HepG2 (cell line): ENCODE data around the gene ICAM5. TPM values are rescaled to one million over a fixed set of nuclear protein-coding genes. Genes with fewer than 3 reads are reported as not detected.
A peak's percentile ranks its signal among the peaks of the same experiment; 100 is the strongest.

Experiments used
- FOXP1 ChIP-seq, 2 experiments: fragments of 450-650 bp in 1 of 2; IDR thresholded peaks; 2 replicates each; pipeline ENCODE4 v1.6.1; 2017 to 2018; ENCODE audit warnings: antibody characterized with exemption in 1 of 2
- KAT2B ChIP-seq: fragments of 150-350 bp; IDR thresholded peaks from 2 replicates; pipeline ENCODE4 v1.6.1; 2014; ENCODE audit warnings: low read depth, low read length, borderline replicate concordance
- KDM1A ChIP-seq: IDR thresholded peaks from 2 replicates; pipeline ENCODE4 v1.6.1; 2016; ENCODE audit warnings: missing compliant biosample characterization
- KLF15 ChIP-seq: sonication (generic); formaldehyde crosslinking; IDR thresholded peaks from 2 replicates; pipeline ENCODE4 v1.8.1; 2023; ENCODE audit warnings: borderline replicate concordance, mild to moderate bottlenecking, inconsistent platforms, missing genetic modification reagents, mixed read lengths
- MAZ ChIP-seq, 2 experiments: sonication (generic) in 1 of 2; formaldehyde crosslinking in 1 of 2; IDR thresholded peaks; 2 replicates each; pipeline versions ENCODE4 v1.5.0 to v1.6.1; 2012 to 2020; ENCODE audit warnings: low read depth in 2 of 2, mild to moderate bottlenecking in 2 of 2, borderline replicate concordance in 1 of 2, improper control_type of control experiment in 1 of 2, low read length in 1 of 2, missing genetic modification reagents in 1 of 2, moderate library complexity in 1 of 2
- NONO ChIP-seq, 2 experiments: fragments of 450-650 bp in 1 of 2; sonication (generic) in 1 of 2; formaldehyde crosslinking in 1 of 2; IDR thresholded peaks in 1 of 2; conservative IDR thresholded peaks in 1 of 2; 2 replicates each; pipeline versions ENCODE4 v1.6.1 to v1.8.0; 2017 to 2022; ENCODE audit warnings: mild to moderate bottlenecking in 1 of 2, missing genetic modification reagents in 1 of 2, moderate library complexity in 1 of 2
- SP4 ChIP-seq: sonication (generic); formaldehyde crosslinking; IDR thresholded peaks from 2 replicates; pipeline ENCODE4 v1.8.1; 2023; ENCODE audit warnings: mild to moderate bottlenecking, missing genetic modification reagents
- TEAD2 ChIP-seq: sonication (generic); formaldehyde crosslinking; IDR thresholded peaks from 2 replicates; pipeline ENCODE4 v1.9.0; 2021; ENCODE audit warnings: missing genetic modification reagents
- TOE1 ChIP-seq: sonication (generic); formaldehyde crosslinking; IDR thresholded peaks from 2 replicates; pipeline ENCODE4 v1.4.0; 2020; ENCODE audit warnings: mild to moderate bottlenecking, missing genetic modification reagents
- TSC22D2 ChIP-seq: sonication (generic); formaldehyde crosslinking; IDR thresholded peaks from 2 replicates; pipeline ENCODE4 v1.5.1; 2020; ENCODE audit warnings: missing genetic modification reagents, mild to moderate bottlenecking, borderline replicate concordance
- ZNF547 ChIP-seq: sonication (generic); formaldehyde crosslinking; IDR thresholded peaks from 2 replicates; pipeline ENCODE4 v1.5.1; 2020; ENCODE audit warnings: mild to moderate bottlenecking, missing genetic modification reagents
- polyA plus RNA-seq, 8 experiments: library from polyadenylated mRNA; depleted of rRNA in 3 of 8; stranded (reverse) in 7 of 8; unstranded in 1 of 8; fragments of >200 nt; fragmentation: Illumina TruSeq in 4 of 8; extraction: Trizol in 4 of 8; gene quantifications; 2 replicates each; pipeline versions ENCODE4 v1.2.1 to v1.2.3, GENCODE V29; 2011 to 2016; ENCODE audit warnings: low read depth in 4 of 8, missing spikeins in 1 of 8, mixed read lengths in 1 of 8; ENCODE audit not compliant: insufficient read depth in 1 of 8
- total RNA-seq, 5 experiments: library from RNA; depleted of rRNA; stranded (reverse); fragments of >200 nt; fragmentation: Illumina TruSeq; extraction: Trizol; gene quantifications; 2 replicates each; pipeline ENCODE4 v1.2.3, GENCODE V29; 2016; ENCODE audit warnings: low read depth in 1 of 5
- TF ChIP-seq, protein P1 (sequence below): sonication (generic); formaldehyde crosslinking; IDR thresholded peaks from 2 replicates; pipeline ENCODE4 v1.4.0; 2020; ENCODE audit warnings: mild to moderate bottlenecking, missing genetic modification reagents
- TF ChIP-seq, protein P2 (sequence below): sonication (generic); formaldehyde crosslinking; IDR thresholded peaks from 2 replicates; pipeline ENCODE4 v1.4.0; 2020; ENCODE audit warnings: mild to moderate bottlenecking, missing genetic modification reagents
- TF ChIP-seq, protein P3 (sequence below): sonication (generic); formaldehyde crosslinking; IDR thresholded peaks from 2 replicates; pipeline ENCODE4 v1.8.0; 2022; ENCODE audit warnings: mild to moderate bottlenecking, missing genetic modification reagents, moderate library complexity
- TF ChIP-seq, protein P4 (sequence below): IDR thresholded peaks from 2 replicates; pipeline ENCODE4 v1.6.1; 2016; ENCODE audit warnings: mild to moderate bottlenecking
- TF ChIP-seq, protein P5 (sequence below): sonication (generic); formaldehyde crosslinking; IDR thresholded peaks from 2 replicates; pipeline ENCODE4 v1.4.0; 2020; ENCODE audit warnings: missing genetic modification reagents
- TF ChIP-seq, protein P6 (sequence below): IDR thresholded peaks from 2 replicates; pipeline ENCODE4 v1.6.1; 2016; ENCODE audit warnings: missing genetic modification reagents, missing compliant biosample characterization
- TF ChIP-seq, protein P7 (sequence below): sonication (generic); formaldehyde crosslinking; IDR thresholded peaks from 2 replicates; pipeline ENCODE4 v1.8.1; 2023; ENCODE audit warnings: mild to moderate bottlenecking, missing genetic modification reagents

The ICAM5 gene
- total and polyA plus RNA-seq, 2 of the 13 experiments (the other 11 are each of a cell fraction or from before 2014, with no cell fraction given): 0.46 to 1.6 TPM

DNA sequence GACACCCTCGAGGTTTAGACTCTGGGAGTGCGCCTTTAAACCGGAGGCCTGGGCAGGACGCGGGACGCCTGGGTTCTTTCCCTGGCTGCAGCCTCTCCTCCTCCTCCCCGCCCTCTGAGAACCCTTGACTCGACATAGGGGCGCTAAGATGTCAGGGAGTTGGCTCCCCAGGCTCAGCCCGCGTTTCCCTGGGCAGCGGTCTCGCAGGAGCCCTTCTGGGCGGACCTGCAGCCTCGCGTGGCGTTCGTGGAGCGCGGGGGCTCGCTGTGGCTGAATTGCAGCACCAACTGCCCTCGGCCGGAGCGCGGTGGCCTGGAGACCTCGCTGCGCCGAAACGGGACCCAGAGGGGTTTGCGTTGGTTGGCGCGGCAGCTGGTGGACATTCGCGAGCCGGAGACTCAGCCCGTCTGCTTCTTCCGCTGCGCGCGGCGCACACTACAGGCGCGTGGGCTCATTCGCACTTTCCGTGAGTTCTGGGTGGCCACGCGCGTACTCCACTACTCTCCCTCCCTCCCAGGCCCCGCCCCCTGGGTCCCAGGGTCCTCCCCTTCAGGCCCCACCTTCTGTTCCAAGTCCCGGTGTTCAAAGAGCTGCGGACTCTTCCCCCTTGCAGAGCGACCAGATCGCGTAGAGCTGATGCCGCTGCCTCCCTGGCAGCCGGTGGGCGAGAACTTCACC is 1.3 kb downstream of the ICAM5 start (continued):
- TF ChIP-seq, protein P1, sequence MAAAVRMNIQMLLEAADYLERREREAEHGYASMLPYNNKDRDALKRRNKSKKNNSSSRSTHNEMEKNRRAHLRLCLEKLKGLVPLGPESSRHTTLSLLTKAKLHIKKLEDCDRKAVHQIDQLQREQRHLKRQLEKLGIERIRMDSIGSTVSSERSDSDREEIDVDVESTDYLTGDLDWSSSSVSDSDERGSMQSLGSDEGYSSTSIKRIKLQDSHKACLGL: peak; percentile 34; the same call in 1 of the 2 replicates
- TF ChIP-seq FOXP1 (IDR thresholded peaks at IDR 0.05): no peak
- TF ChIP-seq FOXP1 (CRISPR knock-in tag; IDR thresholded peaks at IDR 0.05): no peak
- TF ChIP-seq KLF15: no peak
- TF ChIP-seq, protein P2, sequence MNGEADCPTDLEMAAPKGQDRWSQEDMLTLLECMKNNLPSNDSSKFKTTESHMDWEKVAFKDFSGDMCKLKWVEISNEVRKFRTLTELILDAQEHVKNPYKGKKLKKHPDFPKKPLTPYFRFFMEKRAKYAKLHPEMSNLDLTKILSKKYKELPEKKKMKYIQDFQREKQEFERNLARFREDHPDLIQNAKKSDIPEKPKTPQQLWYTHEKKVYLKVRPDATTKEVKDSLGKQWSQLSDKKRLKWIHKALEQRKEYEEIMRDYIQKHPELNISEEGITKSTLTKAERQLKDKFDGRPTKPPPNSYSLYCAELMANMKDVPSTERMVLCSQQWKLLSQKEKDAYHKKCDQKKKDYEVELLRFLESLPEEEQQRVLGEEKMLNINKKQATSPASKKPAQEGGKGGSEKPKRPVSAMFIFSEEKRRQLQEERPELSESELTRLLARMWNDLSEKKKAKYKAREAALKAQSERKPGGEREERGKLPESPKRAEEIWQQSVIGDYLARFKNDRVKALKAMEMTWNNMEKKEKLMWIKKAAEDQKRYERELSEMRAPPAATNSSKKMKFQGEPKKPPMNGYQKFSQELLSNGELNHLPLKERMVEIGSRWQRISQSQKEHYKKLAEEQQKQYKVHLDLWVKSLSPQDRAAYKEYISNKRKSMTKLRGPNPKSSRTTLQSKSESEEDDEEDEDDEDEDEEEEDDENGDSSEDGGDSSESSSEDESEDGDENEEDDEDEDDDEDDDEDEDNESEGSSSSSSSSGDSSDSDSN (CRISPR knock-in tag): peak; percentile 36; the same call in 1 of the 2 replicates
- TF ChIP-seq, protein P3, sequence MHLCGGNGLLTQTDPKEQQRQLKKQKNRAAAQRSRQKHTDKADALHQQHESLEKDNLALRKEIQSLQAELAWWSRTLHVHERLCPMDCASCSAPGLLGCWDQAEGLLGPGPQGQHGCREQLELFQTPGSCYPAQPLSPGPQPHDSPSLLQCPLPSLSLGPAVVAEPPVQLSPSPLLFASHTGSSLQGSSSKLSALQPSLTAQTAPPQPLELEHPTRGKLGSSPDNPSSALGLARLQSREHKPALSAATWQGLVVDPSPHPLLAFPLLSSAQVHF (CRISPR knock-in tag): no peak
- TF ChIP-seq, protein P4, sequence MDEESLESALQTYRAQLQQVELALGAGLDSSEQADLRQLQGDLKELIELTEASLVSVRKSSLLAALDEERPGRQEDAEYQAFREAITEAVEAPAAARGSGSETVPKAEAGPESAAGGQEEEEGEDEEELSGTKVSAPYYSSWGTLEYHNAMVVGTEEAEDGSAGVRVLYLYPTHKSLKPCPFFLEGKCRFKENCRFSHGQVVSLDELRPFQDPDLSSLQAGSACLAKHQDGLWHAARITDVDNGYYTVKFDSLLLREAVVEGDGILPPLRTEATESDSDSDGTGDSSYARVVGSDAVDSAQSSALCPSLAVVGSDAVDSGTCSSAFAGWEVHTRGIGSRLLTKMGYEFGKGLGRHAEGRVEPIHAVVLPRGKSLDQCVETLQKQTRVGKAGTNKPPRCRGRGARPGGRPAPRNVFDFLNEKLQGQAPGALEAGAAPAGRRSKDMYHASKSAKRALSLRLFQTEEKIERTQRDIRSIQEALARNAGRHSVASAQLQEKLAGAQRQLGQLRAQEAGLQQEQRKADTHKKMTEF (CRISPR knock-in tag): peak; percentile 26; the same call in 1 of the 2 replicates
- no peak for TF ChIP-seq MAZ (IDR thresholded peaks at IDR 0.05; ENCODE audit: borderline replicate concordance, low read depth, low read length)
- peak; percentile 53; the same call in 1 of the 2 replicates for TF ChIP-seq MAZ (CRISPR knock-in tag; IDR thresholded peaks at IDR 0.05; ENCODE audit: low read depth)
- TF ChIP-seq TSC22D2 (CRISPR knock-in tag): no peak
- TF ChIP-seq SP4 (CRISPR knock-in tag): peak; percentile 75; the same call in 1 of the 2 replicates
- TF ChIP-seq TOE1 (CRISPR knock-in tag): no peak
- TF ChIP-seq, protein P5, sequence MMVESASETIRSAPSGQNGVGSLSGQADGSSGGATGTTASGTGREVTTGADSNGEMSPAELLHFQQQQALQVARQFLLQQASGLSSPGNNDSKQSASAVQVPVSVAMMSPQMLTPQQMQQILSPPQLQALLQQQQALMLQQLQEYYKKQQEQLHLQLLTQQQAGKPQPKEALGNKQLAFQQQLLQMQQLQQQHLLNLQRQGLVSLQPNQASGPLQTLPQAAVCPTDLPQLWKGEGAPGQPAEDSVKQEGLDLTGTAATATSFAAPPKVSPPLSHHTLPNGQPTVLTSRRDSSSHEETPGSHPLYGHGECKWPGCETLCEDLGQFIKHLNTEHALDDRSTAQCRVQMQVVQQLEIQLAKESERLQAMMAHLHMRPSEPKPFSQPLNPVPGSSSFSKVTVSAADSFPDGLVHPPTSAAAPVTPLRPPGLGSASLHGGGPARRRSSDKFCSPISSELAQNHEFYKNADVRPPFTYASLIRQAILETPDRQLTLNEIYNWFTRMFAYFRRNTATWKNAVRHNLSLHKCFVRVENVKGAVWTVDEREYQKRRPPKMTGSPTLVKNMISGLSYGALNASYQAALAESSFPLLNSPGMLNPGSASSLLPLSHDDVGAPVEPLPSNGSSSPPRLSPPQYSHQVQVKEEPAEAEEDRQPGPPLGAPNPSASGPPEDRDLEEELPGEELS (CRISPR knock-in tag): no peak
- TF ChIP-seq TEAD2: no peak
- TF ChIP-seq KDM1A (CRISPR knock-in tag): no peak
- no peak for TF ChIP-seq KAT2B
- TF ChIP-seq, protein P6, sequence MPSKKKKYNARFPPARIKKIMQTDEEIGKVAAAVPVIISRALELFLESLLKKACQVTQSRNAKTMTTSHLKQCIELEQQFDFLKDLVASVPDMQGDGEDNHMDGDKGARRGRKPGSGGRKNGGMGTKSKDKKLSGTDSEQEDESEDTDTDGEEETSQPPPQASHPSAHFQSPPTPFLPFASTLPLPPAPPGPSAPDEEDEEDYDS: 0 out of 2 replicates have a peak, but pooled peaks have one; percentile 40
- peak; percentile 47; the same call in 1 of the 2 replicates for TF ChIP-seq ZNF547 (CRISPR knock-in tag)
- no peak for TF ChIP-seq NONO (IDR thresholded peaks at IDR 0.05)
- 0 out of 2 replicates have a peak, but pooled peaks have one; percentile 32 for TF ChIP-seq NONO (CRISPR knock-in tag; conservative IDR thresholded peaks at IDR 0.05)
- TF ChIP-seq, protein P7, sequence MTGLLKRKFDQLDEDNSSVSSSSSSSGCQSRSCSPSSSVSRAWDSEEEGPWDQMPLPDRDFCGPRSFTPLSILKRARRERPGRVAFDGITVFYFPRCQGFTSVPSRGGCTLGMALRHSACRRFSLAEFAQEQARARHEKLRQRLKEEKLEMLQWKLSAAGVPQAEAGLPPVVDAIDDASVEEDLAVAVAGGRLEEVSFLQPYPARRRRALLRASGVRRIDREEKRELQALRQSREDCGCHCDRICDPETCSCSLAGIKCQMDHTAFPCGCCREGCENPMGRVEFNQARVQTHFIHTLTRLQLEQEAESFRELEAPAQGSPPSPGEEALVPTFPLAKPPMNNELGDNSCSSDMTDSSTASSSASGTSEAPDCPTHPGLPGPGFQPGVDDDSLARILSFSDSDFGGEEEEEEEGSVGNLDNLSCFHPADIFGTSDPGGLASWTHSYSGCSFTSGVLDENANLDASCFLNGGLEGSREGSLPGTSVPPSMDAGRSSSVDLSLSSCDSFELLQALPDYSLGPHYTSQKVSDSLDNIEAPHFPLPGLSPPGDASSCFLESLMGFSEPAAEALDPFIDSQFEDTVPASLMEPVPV (CRISPR knock-in tag): 0 out of 2 replicates have a peak, but pooled peaks have one; percentile 5
